ENCODE results near the gene ZDHHC13. TPM values are rescaled to one million over a fixed set of nuclear protein-coding genes. Genes with fewer than 3 reads are reported as not detected.

The ZDHHC13 gene
- polyA plus RNA-seq, 2 of the 4 experiments (the other 2 are of a cell fraction), result 17.6 to 34.3 TPM

GRCh38 chr11:19088791-19089190 lies 28.2 kb upstream of the ZDHHC13 start (continued):
- TF ChIP-seq RNF2 (IDR thresholded peaks at IDR 0.05; ENCODE audit: borderline replicate concordance, low read depth) (no peak), SREBF2 (IDR thresholded peaks at IDR 0.05) (no peak), PBX3 (IDR thresholded peaks at IDR 0.05) (no peak), NPAS2 (CRISPR knock-in tag; IDR thresholded peaks at IDR 0.05; ENCODE audit: borderline replicate concordance) (no peak), FOSL2 (IDR thresholded peaks at IDR 0.05) (no peak), FOSL2 (CRISPR knock-in tag; IDR thresholded peaks at IDR 0.05) (no peak), ZC3H11A (IDR thresholded peaks at IDR 0.05) (no peak), POLR2A (IDR thresholded peaks at IDR 0.05; ENCODE audit: low read length) (no peak), RCOR1 (IDR thresholded peaks at IDR 0.05; ENCODE audit: low read depth, low read length) (no peak), MYC (IDR thresholded peaks at IDR 0.05; ENCODE audit: borderline replicate concordance, low read length) (no peak), CBX8 (IDR thresholded peaks at IDR 0.05) (no peak)
- TF ChIP-seq, protein P1, sequence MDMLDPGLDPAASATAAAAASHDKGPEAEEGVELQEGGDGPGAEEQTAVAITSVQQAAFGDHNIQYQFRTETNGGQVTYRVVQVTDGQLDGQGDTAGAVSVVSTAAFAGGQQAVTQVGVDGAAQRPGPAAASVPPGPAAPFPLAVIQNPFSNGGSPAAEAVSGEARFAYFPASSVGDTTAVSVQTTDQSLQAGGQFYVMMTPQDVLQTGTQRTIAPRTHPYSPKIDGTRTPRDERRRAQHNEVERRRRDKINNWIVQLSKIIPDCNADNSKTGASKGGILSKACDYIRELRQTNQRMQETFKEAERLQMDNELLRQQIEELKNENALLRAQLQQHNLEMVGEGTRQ (IDR thresholded peaks at IDR 0.05), result no peak

DNA sequence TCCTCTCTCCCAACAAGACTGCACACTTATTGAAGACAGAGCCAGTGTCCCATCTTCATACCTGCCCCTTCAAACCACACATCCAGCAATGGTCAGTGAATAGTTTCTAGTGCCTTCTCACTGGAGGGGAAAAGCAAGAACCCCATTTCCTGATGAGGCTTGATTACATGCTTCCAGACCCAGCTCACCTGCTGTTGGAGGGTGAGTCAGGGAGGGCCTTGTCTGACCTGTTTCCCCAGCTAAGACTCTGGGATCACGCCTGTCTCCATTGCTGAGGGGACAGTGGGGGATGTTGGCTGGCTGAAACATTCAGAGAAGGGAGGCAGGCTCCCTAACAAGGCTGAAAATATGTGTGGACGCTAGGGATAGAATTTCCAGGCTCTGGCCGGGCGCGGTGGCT lies 27.5 kb upstream of the ZDHHC13 start:
- ATAC-seq (no peak), FAIRE-seq (no peak), DNase-seq (ENCODE audit: low read depth in 1 of 2, low spot score in 1 of 2) (no peak)
- no peaks in the 10 kb centered on the region for H3K9me3 ChIP-seq
- no peak overlapping the region for H3K4me3 ChIP-seq
- 54% methylated on average over 5 of the region's 5 CpGs for WGBS (ENCODE audit: missing lambda C conversion rate)
- H3K4me2 ChIP-seq, result no peak overlapping the region
- no peaks in the 10 kb centered on the region for H3K4me1 ChIP-seq
- ChIA-PET POLR2A (no interaction called here), CTCF (interaction anchor here (0.8 to 4.2 kb wide), 4 partner anchors 8 to 468 kb away, joined by 3 to 22 read pairs (median 3); no protein-coding TSS in a partner anchor)
- TF ChIP-seq JUNB (IDR thresholded peaks at IDR 0.05), result no peak
- no peak for TF ChIP-seq ESRRA (IDR thresholded peaks at IDR 0.05; ENCODE audit: borderline replicate concordance, low read length)
- no peak for TF ChIP-seq RFX5 (IDR thresholded peaks at IDR 0.05)
- no peak for TF ChIP-seq CHD4 (IDR thresholded peaks at IDR 0.05; ENCODE audit: borderline replicate concordance)
- no peak for TF ChIP-seq FOXS1 (CRISPR knock-in tag; IDR thresholded peaks at IDR 0.05)
- no peak overlapping the region for H3K27ac ChIP-seq

- no peak for TF ChIP-seq KDM5A (IDR thresholded peaks at IDR 0.05)
- no peak for TF ChIP-seq EP300 (IDR thresholded peaks at IDR 0.05)
- no peak for TF ChIP-seq HOXB13 (CRISPR knock-in tag; IDR thresholded peaks at IDR 0.05; ENCODE audit: low read depth)
- TF ChIP-seq BHLHE40 (IDR thresholded peaks at IDR 0.05; ENCODE audit: low read depth, low read length), result no peak
- no peak for TF ChIP-seq FOSL2 (IDR thresholded peaks at IDR 0.05)
- TF ChIP-seq FOSL2 (CRISPR knock-in tag; IDR thresholded peaks at IDR 0.05), result no peak
- no peak for TF ChIP-seq POLR2AphosphoS2 (conservative IDR thresholded peaks at IDR 0.05; ENCODE audit: low read length)
- TF ChIP-seq RCOR1 (IDR thresholded peaks at IDR 0.05; ENCODE audit: low read depth, low read length), result no peak
- TF ChIP-seq PHF8 (IDR thresholded peaks at IDR 0.05; ENCODE audit: borderline replicate concordance, low read depth), result no peak
- TF ChIP-seq HDAC2 (IDR thresholded peaks at IDR 0.05), result no peak
- TF ChIP-seq NR3C1 (IDR thresholded peaks at IDR 0.05), result no peak
- TF ChIP-seq, protein P1 (IDR thresholded peaks at IDR 0.05), result no peak
- no peak for TF ChIP-seq ZFP36 (IDR thresholded peaks at IDR 0.05; ENCODE audit: borderline replicate concordance, partially characterized antibody)
- TF ChIP-seq HOXB5 (CRISPR knock-in tag; IDR thresholded peaks at IDR 0.05), result no peak
- TF ChIP-seq HEYL (CRISPR knock-in tag; IDR thresholded peaks at IDR 0.05), result no peak
- no peak for TF ChIP-seq PBX3 (IDR thresholded peaks at IDR 0.05)
- TF ChIP-seq CBX8 (IDR thresholded peaks at IDR 0.05), result no peak
- TF ChIP-seq CBX2 (IDR thresholded peaks at IDR 0.05; ENCODE audit: borderline replicate concordance, low read depth), result no peak
- no peak for TF ChIP-seq RFX5 (IDR thresholded peaks at IDR 0.05)
- POLR2A ChIA-PET, result no interaction called here
- Histone ChIP-seq H3K27ac (no peak overlapping the region), H3K4me2 (no peak overlapping the region), H3K4me3 (no peak overlapping the region), H3K4me1 (no peaks in the 10 kb centered on the region), H3K9me3 (no peaks in the 10 kb centered on the region)
- ATAC-seq, result no peak
- DNase-seq (ENCODE audit: low read depth in 1 of 2, low spot score in 1 of 2), result no peak
- FAIRE-seq, result no peak
- WGBS (ENCODE audit: missing lambda C conversion rate), result 33% methylated on average over 1 of the region's 1 CpG
- CTCF ChIA-PET, result interaction anchor here (0.6 to 2.0 kb wide), 2 partner anchors 14 to 1300 kb away, joined by 3 to 11 read pairs; no protein-coding TSS in a partner anchor
Measured at GRCh38 chr11:19091366-19091765, 25.6 kb upstream of the ZDHHC13 start.
